OCI-LY3 (cell line): ENCODE results near the gene DNAJC5.

ENCODE experiments used
- EZH2phosphoT487 ChIP-seq: fragments of 200-600 bp; shearing (Covaris generic); IDR thresholded peaks from 2 replicates; pipeline ENCODE4 v1.6.1; 2018; ENCODE audit warnings: antibody characterized with exemption, mixed run types, low read depth
- TF ChIP-seq, protein P1 (sequence below): fragments of 200-600, 300-600 bp; sonication (generic); IDR thresholded peaks from 2 replicates; pipeline ENCODE4 v1.5.1; 2014; ENCODE audit warnings: antibody characterized with exemption, low read length, low read depth

DNA sequence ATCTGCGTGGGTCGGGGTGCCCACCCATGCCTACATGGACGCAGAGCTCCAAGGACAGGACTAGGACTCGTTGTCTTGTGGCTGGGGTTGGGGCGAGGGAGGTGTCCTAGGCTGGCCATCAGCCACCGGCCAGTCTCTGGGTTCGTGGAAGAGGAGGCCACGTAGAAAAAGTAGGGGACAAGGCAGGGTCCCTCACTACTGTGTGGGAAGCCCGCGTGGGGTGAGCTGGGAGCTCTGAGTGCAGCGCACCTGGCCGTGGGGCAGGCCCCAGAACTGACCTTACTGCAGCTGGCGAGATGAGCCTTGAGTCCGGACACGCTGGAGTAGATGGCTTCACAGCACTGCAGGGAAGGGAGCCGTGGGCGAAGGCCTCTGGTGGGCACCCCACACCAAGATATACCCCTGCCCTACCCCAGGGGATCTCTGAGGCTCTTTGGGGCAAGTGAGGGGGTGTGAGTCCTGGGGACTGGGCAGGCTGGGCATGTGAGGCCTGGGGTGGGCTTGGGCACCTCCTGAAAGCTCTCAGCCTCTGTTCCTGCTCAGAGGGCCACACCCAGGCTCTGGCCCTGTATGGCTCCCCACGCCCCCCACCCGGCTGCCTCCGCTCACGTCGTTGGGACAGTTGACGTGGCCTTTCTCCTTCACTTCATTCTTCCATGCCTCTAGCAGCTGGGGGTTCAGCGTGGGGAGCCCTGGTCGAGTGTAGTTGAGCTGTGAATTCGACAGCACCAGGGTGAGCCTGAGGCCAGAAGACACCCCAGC lies 66.9 kb downstream of the DNAJC5 start:
- TF ChIP-seq EZH2phosphoT487: no peak
- TF ChIP-seq, protein P1, sequence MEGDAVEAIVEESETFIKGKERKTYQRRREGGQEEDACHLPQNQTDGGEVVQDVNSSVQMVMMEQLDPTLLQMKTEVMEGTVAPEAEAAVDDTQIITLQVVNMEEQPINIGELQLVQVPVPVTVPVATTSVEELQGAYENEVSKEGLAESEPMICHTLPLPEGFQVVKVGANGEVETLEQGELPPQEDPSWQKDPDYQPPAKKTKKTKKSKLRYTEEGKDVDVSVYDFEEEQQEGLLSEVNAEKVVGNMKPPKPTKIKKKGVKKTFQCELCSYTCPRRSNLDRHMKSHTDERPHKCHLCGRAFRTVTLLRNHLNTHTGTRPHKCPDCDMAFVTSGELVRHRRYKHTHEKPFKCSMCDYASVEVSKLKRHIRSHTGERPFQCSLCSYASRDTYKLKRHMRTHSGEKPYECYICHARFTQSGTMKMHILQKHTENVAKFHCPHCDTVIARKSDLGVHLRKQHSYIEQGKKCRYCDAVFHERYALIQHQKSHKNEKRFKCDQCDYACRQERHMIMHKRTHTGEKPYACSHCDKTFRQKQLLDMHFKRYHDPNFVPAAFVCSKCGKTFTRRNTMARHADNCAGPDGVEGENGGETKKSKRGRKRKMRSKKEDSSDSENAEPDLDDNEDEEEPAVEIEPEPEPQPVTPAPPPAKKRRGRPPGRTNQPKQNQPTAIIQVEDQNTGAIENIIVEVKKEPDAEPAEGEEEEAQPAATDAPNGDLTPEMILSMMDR: no peak
